Measurements from ENCODE around the gene TARBP1.

DNA sequence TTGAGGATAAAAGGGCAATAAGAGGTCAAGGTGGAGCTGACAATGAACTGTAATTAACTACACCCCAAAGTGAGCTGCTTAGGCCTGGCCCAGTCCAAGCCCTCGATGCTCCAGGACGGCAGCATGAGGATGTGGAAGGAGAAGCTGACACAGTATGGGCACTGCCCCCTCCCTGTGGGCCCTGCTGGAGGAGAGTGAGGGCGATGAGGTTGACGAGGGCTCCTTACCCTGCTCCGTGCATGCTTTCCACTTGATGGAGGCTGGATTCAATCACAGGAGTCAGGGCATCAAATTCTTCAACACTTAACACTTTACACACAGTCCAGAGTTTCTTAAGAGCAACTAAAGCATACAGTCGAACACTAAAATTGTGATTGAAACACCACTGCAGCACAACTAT lies 73.3 kb downstream of the TARBP1 start:
- TF ChIP-seq, protein P1, sequence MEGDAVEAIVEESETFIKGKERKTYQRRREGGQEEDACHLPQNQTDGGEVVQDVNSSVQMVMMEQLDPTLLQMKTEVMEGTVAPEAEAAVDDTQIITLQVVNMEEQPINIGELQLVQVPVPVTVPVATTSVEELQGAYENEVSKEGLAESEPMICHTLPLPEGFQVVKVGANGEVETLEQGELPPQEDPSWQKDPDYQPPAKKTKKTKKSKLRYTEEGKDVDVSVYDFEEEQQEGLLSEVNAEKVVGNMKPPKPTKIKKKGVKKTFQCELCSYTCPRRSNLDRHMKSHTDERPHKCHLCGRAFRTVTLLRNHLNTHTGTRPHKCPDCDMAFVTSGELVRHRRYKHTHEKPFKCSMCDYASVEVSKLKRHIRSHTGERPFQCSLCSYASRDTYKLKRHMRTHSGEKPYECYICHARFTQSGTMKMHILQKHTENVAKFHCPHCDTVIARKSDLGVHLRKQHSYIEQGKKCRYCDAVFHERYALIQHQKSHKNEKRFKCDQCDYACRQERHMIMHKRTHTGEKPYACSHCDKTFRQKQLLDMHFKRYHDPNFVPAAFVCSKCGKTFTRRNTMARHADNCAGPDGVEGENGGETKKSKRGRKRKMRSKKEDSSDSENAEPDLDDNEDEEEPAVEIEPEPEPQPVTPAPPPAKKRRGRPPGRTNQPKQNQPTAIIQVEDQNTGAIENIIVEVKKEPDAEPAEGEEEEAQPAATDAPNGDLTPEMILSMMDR (IDR thresholded peaks at IDR 0.05), result no peak
- TF ChIP-seq POLR2A (IDR thresholded peaks at IDR 0.05), result no peak

Data from thyroid gland (tissue), 4 donors.